GM18907 (cell line): Measurements from ENCODE around the gene S100A14.

Experiments used
- ATAC-seq: cut with Tn5 transposase; IDR thresholded peaks from one replicate; pipeline ENCODE4 v1.9.1; 2021; ENCODE audit warnings: mild to moderate bottlenecking, moderate library complexity; ENCODE audit not compliant: unreplicated experiment

The S100A14 gene

GRCh38 chr1:153639280-153639679 is 23.2 kb upstream of the S100A14 start:
- ATAC-seq = no peak

DNA sequence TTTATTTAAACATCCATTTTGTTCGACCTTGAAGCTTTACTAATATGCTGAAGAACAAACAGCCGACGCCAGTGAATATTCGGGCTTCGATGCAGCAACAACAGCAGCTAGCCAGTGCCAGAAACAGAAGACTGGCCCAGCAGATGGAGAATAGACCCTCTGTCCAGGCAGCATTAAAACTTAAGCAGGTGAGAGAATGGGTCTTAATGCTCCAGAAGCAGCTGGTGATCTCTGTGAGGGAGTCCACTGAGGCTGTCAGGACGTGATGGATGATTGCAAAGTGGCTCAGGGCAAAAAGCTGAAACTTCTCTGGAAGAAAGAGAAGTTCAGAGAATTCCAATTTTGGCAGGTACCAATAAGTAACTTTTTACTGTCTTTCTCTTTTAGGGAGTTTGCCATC is 22.1 kb upstream of the S100A14 start:
- ATAC-seq = no peak

GRCh38 chr1:153636312-153636711 is 20.2 kb upstream of the S100A14 start:
- no peak for ATAC-seq

DNA sequence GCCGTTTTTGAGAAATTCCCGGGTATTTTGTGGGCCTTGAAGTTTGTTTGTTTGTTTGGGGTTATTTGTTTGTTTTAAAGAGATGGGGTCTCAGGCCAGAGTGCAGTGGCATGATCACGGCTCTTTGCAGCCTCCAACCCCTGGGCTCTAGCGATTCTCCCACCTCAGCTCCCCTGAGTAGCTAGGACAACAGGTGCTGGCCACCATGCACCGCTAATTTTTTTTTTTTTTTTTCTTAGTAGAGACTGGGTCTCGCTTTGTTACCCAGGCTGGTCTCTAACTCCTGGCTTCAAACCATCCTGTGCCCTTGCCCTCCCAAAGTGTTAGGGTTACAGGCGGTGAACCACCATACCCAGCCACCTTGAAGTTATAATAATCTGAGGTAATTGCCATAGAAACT is 19.7 kb upstream of the S100A14 start:
- no peak for ATAC-seq

- peak; percentile 91 for ATAC-seq
Measured at GRCh38 chr1:153633754-153634665, 17.9 kb upstream of the S100A14 start, which contains the start of gene CHTOP. TSS of gene CHTOP (plus strand) at chr1:153634066. CDS start at chr1:153636589, 2,523 bp downstream.

GRCh38 chr1:153633161-153633753 is 17.1 kb upstream of the S100A14 start:
- peak; percentile 9 for ATAC-seq

DNA sequence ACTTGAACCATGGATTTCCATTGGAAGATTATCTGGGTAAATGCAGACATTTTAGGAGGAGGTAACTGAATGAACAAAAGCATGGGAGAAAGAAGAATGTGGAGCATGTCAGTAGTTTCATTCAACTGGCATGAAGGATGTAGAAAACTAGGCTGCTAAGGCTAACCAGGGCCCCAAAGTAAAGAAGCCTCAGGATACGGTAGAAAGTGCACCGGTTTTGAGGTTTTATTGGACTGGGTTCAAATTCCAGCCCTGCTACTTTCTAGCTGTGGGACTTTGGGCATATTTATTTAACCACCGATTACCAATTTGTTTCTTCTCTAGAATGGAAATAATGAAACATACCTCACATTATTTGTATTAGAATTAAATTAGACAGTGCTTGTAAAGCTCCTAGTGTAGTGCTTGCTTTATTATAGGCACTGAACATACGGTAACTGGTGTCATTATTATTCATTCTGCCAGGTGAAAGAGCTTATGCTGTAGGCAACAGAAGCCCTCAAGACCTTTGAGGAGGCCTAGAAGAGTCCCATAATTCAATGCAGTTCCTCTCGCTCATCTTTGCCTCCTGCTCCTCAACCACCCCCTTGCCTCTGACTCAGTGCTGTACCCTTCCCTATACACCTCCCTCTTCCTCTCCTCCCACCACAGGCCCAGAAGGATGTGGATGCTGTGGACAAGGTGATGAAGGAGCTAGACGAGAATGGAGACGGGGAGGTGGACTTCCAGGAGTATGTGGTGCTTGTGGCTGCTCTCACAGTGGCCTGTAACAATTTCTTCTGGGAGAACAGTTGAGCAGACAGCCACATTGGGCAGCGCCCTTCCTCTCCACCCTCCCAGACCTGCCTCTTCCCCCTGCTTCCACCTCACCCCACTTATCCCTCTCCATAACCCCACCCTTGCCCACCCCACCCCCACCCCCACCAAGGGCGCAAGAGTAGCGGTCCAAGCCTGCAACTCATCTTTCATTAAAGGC is 15.2 kb upstream of the S100A14 start:
- ATAC-seq = no peak

GRCh38 chr1:153630384-153630783 is 14.3 kb upstream of the S100A14 start:
- no peak for ATAC-seq

GRCh38 chr1:153629971-153630370 is 13.8 kb upstream of the S100A14 start:
- ATAC-seq = no peak

- ATAC-seq = no peak
Measured at GRCh38 chr1:153629343-153629665, 13.2 kb upstream of the S100A14 start.

GRCh38 chr1:153628638-153629342 is 12.7 kb upstream of the S100A14 start:
- no peak for ATAC-seq

DNA sequence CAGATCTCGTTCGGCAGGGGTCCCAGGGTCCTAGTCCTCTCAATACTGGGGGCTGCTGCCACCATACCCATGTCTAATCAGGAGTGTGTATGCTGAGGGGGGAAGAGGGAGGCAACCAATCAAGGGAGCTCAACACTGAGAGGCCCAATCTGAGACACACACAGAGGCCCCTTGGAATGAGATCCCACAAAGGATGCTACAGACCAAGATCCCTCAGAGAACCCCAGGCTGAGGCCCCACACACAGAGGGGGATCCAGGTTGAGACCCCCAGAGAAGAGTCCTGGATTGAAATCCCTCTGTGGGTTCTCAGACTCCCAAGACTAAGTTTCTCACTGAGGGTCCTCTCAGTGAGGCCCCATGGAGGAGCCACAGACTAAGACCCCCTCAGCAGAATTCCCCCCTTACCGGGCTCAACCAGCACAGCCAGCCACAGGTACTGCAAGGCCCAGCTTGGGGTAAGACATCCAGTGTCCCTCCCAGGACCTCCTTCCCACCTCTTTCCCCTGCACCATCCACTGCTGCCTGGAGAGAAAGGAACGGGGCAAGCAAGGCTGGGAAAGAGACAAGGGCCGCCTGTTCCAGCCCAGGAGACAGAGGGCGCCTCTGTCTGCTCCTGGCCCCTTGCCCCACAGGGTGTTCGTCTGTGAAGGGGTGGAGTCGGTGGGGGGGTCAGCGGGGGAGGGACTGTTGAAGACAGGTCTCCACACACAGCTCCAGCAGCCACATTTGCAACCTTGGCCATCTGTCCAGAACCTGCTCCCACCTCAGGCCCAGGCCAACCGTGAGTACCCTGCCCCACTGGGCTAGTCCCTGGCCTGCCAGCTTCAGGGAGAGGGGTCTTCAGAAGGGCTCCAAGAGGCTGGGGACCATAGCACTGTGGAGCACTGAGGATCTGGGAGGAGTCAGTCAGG is 11.8 kb upstream of the S100A14 start, which contains the start of gene S100A1:
S100A1 (plus strand) TSS at position 720 of the 912 bp plus-strand sequence. CDS start 2,088 bp downstream, outside the sequence.
- ATAC-seq = no peak

DNA sequence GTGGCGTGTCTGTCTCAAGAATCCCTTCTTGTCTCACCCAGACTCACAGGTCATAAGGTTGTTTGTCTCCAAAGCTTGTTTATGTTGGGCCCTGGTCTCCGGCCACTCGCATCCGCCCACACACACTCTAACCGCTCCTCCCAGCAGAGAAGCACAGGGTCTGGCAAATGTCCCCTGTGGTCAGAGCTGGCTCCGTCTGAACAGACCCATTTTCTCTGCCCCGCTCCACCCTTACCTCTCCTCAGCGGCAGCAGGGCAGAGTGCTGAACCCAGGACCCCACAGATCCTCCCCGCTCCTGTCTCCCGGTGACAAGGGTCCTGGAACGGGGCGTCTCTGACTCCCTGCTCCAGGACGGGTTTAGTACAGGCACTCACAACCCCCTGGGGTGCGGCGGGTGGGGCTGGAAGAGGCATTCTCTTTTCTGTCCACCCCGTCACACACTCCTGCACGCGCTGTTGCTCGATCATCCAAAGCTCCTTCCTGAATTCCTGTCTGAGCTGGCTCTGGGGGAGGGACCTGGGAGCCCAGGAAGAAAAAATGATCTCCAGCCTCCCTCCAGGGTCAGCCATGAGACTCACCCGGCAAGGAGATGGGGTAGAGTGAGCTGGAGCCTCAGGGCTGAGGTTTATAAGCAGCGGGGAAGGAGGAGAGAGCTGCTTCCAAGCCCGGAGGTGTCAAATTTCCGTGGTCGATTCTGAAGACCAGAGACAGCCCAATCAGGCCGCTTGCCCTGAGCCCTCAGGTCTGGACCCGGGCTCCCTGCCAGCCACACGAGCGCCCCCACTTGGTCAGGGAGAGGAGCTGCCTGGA is 11.0 kb upstream of the S100A14 start, which contains the start of gene S100A13:
S100A13 (minus strand) TSS at position 602 of the 811 bp plus-strand sequence. CDS start 1,033 bp downstream, outside the sequence.
- ATAC-seq = no peak

DNA sequence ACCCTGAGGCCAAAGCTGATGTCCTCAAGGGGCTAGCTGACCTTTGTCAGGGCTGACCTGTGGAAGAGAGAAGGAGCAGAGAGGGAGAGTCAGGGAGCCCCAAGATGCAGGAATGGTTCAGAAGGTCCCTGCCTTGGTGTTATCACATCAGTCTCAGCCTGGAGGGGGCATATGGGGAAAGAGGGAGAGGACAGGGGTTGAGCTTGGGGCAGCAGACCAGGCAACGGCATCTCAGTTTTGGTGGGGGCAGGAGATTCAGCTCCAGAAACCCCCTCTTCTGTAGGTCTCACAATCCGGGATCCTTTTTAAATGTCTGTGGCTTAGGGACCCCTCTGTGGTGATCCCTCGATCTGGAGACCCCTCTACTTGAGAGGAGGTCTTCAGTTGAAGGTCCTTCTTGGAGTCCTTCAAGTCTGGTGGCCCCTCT is 10.4 kb upstream of the S100A14 start:
- no peak for ATAC-seq

GRCh38 chr1:153624965-153625611 is 9.0 kb upstream of the S100A14 start:
- no peak for ATAC-seq

DNA sequence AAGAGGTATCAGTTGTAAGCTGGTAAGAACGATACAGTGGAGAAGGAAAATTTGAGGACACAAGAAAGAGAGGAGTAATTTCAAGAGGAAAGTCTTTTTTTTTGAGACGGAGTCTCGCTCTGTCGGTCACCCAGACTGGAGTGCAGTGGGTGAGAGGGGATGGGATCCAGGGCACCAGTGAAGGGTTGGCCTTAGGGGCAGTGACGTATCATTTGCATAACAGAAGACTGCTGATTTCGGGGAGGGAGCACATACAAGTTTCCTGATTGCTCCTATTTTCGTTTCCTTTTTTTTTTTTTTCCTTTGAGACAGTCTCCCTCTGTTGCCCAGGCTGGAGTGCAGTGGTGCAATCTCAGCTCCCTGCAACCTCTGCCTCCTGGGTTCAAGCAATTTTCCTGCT is 7.0 kb upstream of the S100A14 start:
- ATAC-seq = no peak

DNA sequence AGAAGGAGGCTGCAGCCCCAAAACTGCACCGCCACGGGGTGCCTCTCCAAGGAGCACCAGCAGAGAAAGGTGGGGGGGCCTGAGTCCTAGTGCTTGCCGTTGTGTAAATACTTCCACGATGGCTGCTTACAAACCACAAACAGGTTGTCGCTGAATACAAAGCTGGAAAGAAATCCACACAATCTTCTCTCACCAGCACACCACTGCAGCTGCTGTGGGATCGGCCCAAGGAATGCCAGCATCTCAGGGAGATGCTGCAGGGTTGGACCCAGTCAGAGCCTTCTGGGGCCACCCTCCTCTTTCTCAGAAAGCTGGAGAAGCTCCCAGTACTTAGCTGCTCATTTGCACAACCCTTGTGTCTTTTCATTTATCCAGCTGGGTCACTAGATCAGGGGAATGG is 3.0 kb upstream of the S100A14 start:
- ATAC-seq = no peak

DNA sequence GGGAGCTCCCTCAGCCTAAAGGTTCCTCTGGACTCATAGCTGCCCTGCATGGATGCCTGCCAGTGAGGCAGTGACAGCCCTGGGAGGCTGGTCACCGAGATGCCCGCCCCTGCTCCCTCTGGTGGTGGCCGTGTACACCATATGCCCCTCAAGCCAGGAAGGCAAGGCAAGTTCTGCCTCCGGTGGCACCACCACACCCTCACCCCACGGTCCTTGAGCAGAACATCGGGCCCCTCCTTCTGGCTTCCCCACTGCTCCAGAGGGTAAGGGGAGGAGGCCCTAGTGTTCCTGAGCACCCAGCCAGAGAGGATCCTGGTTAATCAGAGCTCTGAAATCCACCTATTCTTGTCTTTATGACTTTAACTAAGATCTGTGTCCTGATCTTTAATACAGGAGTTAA is 1.5 kb upstream of the S100A14 start:
- ATAC-seq = peak; percentile 85
